HEK293 (cell line): ENCODE results near the gene SLC39A3.

ENCODE experiments used
- CTCF ChIA-PET: fragments of 350-600 bp; formaldehyde crosslinking; extraction: SDS; loops from one replicate; lab custom pipeline; 2021; ENCODE audit warnings: antibody characterized with exemption; lab: Yijun Ruan, JAX
- POLR2A ChIA-PET: fragments of 300-600 bp; formaldehyde crosslinking; extraction: SDS; loops from one replicate; lab custom pipeline; 2020; ENCODE audit warnings: antibody characterized with exemption, inconsistent platforms; lab: Yijun Ruan, JAX
- H3K27ac ChIP-seq: fragments of 200-500 bp; sonication (Bioruptor generic); 2 replicates; pipeline ENCODE4 v1.5.1; 2014; ENCODE audit warnings: low read depth, low read length, control low read depth, inconsistent platforms; ENCODE audit errors: extremely low read depth
- H3K36me3 ChIP-seq, 2 experiments: fragments of 200-500 bp in 1 of 2; sonication (Bioruptor generic) in 1 of 2; 1 replicate in 1 of 2; 2 replicates in 1 of 2; pipeline ENCODE4 v1.5.1; 2014 to 2017; ENCODE audit warnings: inconsistent platforms in 2 of 2, low read length in 2 of 2; ENCODE audit not compliant: control insufficient read depth in 2 of 2, insufficient read depth in 1 of 2
- H3K4me1 ChIP-seq: fragments of 200-500 bp; sonication (Bioruptor generic); 2 replicates; pipeline ENCODE4 v1.5.1; 2014; ENCODE audit warnings: mild to moderate bottlenecking, low read length, inconsistent platforms; ENCODE audit not compliant: control insufficient read depth, insufficient read depth
- H3K4me3 ChIP-seq: 2 replicates; pipeline ENCODE4 v1.5.1; 2011; ENCODE audit warnings: low read depth, mild to moderate bottlenecking, control low read depth, low read length, moderate library complexity
- H3K9me3 ChIP-seq: fragments of 200-500 bp; sonication (Bioruptor generic); 2 replicates; pipeline ENCODE4 v1.5.1; 2014; ENCODE audit warnings: low read depth, low read length, inconsistent platforms; ENCODE audit not compliant: control insufficient read depth, insufficient read depth
- EGR2 ChIP-seq: fragments of 450-650 bp; formaldehyde crosslinking; IDR thresholded peaks from 2 replicates; pipeline ENCODE4 v1.5.1; 2016; ENCODE audit warnings: low read depth, missing biosample characterization, missing genetic modification characterization
- FEZF1 ChIP-seq: fragments of 450-650 bp; formaldehyde crosslinking; IDR thresholded peaks from 2 replicates; pipeline ENCODE4 v1.5.1; 2016; ENCODE audit warnings: missing biosample characterization, missing genetic modification characterization
- GLI4 ChIP-seq: fragments of 450-650 bp; formaldehyde crosslinking; IDR thresholded peaks from 2 replicates; pipeline ENCODE4 v1.5.1; 2016; ENCODE audit warnings: missing biosample characterization, missing genetic modification characterization
- HOXD13 ChIP-seq: sonication (generic); formaldehyde crosslinking; IDR thresholded peaks from 2 replicates; pipeline ENCODE4 v1.8.0; 2022; ENCODE audit warnings: missing genetic modification reagents, borderline replicate concordance
- SCRT2 ChIP-seq: fragments of 450-650 bp; formaldehyde crosslinking; IDR thresholded peaks from 2 replicates; pipeline ENCODE4 v1.5.1; 2016; ENCODE audit warnings: missing biosample characterization, missing genetic modification characterization
- ZBTB6 ChIP-seq: fragments of 450-650 bp; formaldehyde crosslinking; IDR thresholded peaks from 2 replicates; pipeline ENCODE4 v1.5.1; 2017; ENCODE audit warnings: missing biosample characterization, missing genetic modification characterization
- ZFP37 ChIP-seq: fragments of 450-650 bp; formaldehyde crosslinking; IDR thresholded peaks from 2 replicates; pipeline ENCODE4 v1.5.1; 2016; ENCODE audit warnings: missing biosample characterization, missing genetic modification characterization
- ZNF112 ChIP-seq: fragments of 450-650 bp; formaldehyde crosslinking; IDR thresholded peaks from 2 replicates; pipeline ENCODE4 v1.5.0; 2017; ENCODE audit warnings: missing biosample characterization, missing genetic modification characterization
- ZNF148 ChIP-seq: fragments of 450-650 bp; formaldehyde crosslinking; IDR thresholded peaks from 2 replicates; pipeline ENCODE4 v1.5.0; 2017; ENCODE audit warnings: missing biosample characterization, missing genetic modification characterization, borderline replicate concordance
- ZNF157 ChIP-seq: fragments of 450-650 bp; formaldehyde crosslinking; IDR thresholded peaks from 2 replicates; pipeline ENCODE4 v1.5.1; 2016; ENCODE audit warnings: missing biosample characterization, missing genetic modification characterization
- ZNF19 ChIP-seq: fragments of 450-650 bp; formaldehyde crosslinking; IDR thresholded peaks from 2 replicates; pipeline ENCODE4; 2016; ENCODE audit warnings: missing biosample characterization, missing genetic modification characterization, low read depth
- ZNF404 ChIP-seq: fragments of 450-650 bp; formaldehyde crosslinking; IDR thresholded peaks from 2 replicates; pipeline ENCODE4 v1.5.1; 2017; ENCODE audit warnings: missing biosample characterization, missing genetic modification characterization
- ZNF423 ChIP-seq: fragments of 450-650 bp; formaldehyde crosslinking; IDR thresholded peaks from 2 replicates; pipeline ENCODE4 v1.5.1; 2016; ENCODE audit warnings: missing biosample characterization, missing genetic modification characterization
- ZNF426 ChIP-seq: fragments of 450-650 bp; formaldehyde crosslinking; IDR thresholded peaks from 2 replicates; pipeline ENCODE4 v1.5.1; 2017; ENCODE audit warnings: missing biosample characterization, missing genetic modification characterization, mild to moderate bottlenecking, inconsistent platforms, moderate library complexity
- ZNF514 ChIP-seq: fragments of 450-650 bp; formaldehyde crosslinking; IDR thresholded peaks from 2 replicates; pipeline ENCODE4 v1.5.1; 2016; ENCODE audit warnings: missing biosample characterization, missing genetic modification characterization
- ZNF558 ChIP-seq: fragments of 450-650 bp; formaldehyde crosslinking; IDR thresholded peaks from 2 replicates; pipeline ENCODE4 v1.5.1; 2016; ENCODE audit warnings: missing biosample characterization, missing genetic modification characterization
- ZNF585B ChIP-seq: fragments of 450-650 bp; formaldehyde crosslinking; IDR thresholded peaks from 2 replicates; pipeline ENCODE4 v1.5.1; 2016; ENCODE audit warnings: missing biosample characterization, missing genetic modification characterization
- ZNF629 ChIP-seq: fragments of 450-650 bp; formaldehyde crosslinking; IDR thresholded peaks from 2 replicates; pipeline ENCODE4 v1.5.1; 2017; ENCODE audit warnings: missing biosample characterization, missing genetic modification characterization
- ZNF660 ChIP-seq: fragments of 450-650 bp; IDR thresholded peaks from 2 replicates; pipeline ENCODE4 v1.5.1; 2018; ENCODE audit warnings: missing biosample characterization, mild to moderate bottlenecking, missing genetic modification characterization
- ZNF747 ChIP-seq: fragments of 450-650 bp; formaldehyde crosslinking; IDR thresholded peaks from 2 replicates; pipeline ENCODE4 v1.5.1; 2016; ENCODE audit warnings: missing biosample characterization, missing genetic modification characterization
- ZNF777 ChIP-seq: fragments of 450-650 bp; formaldehyde crosslinking; IDR thresholded peaks from 2 replicates; pipeline ENCODE4 v1.5.1; 2017; ENCODE audit warnings: missing biosample characterization, missing genetic modification characterization, borderline replicate concordance
- TF ChIP-seq, protein P1 (sequence below): IDR thresholded peaks from 2 replicates; pipeline ENCODE4 v1.6.1; 2011; ENCODE audit warnings: mild to moderate bottlenecking, low read depth, low read length, borderline replicate concordance
- TF ChIP-seq, protein P2 (sequence below): fragments of 450-650 bp; formaldehyde crosslinking; IDR thresholded peaks from 2 replicates; pipeline ENCODE4 v1.5.1; 2016; ENCODE audit warnings: missing biosample characterization, missing genetic modification characterization
- TF ChIP-seq, protein P3 (sequence below): fragments of 450-650 bp; formaldehyde crosslinking; IDR thresholded peaks from 2 replicates; pipeline ENCODE4 v1.5.1; 2017; ENCODE audit warnings: missing biosample characterization, missing genetic modification characterization

The SLC39A3 gene

DNA sequence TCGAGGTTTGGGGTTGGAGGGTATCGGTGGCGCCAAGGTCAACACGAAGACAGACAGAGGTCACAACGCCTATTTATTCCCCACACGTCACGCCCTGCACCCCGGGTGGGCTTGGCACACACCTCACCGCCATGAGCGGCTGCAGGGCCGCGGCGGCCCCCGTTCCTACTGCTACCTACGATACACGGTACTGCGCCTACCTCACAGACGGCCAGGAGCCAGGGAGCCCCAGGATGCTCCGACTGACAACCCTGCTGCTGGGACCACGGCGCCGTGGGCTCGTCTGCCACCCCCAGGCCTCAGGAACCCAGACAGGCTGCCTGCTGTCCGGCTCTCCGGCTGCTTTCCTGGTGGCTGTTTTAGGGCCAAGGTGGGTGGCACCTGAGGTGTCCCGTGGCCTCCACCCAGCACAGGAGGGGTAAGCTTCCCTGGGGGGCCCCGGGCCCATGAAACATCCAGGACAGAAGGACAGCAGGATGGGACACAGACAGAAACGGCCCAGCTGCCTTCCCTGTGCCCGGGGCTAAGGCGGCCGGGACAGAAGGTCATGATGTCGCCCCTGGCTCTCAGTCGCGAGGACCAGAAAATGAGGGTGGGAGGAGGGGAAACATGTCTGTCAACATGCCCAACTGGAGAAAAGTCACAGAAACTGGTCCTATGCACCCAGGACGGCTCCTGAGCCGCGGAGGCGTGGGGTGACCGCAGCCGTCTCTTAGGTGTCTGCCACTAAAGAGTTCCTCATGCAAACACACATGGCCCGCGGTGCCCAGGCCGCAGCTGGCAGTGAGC is 15.0 kb upstream of the SLC39A3 start (continued):
- TF ChIP-seq ZNF747 (no peak), ZNF404 (tag by site-specific recombination) (no peak), ZNF777 (tag by site-specific recombination) (no peak), GLI4 (no peak), ZNF558 (tag by site-specific recombination) (no peak), ZNF148 (tag by site-specific recombination) (no peak)
- TF ChIP-seq, protein P1, sequence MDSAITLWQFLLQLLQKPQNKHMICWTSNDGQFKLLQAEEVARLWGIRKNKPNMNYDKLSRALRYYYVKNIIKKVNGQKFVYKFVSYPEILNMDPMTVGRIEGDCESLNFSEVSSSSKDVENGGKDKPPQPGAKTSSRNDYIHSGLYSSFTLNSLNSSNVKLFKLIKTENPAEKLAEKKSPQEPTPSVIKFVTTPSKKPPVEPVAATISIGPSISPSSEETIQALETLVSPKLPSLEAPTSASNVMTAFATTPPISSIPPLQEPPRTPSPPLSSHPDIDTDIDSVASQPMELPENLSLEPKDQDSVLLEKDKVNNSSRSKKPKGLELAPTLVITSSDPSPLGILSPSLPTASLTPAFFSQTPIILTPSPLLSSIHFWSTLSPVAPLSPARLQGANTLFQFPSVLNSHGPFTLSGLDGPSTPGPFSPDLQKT, result no peak
- TF ChIP-seq, protein P2, sequence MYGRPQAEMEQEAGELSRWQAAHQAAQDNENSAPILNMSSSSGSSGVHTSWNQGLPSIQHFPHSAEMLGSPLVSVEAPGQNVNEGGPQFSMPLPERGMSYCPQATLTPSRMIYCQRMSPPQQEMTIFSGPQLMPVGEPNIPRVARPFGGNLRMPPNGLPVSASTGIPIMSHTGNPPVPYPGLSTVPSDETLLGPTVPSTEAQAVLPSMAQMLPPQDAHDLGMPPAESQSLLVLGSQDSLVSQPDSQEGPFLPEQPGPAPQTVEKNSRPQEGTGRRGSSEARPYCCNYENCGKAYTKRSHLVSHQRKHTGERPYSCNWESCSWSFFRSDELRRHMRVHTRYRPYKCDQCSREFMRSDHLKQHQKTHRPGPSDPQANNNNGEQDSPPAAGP (tag by site-specific recombination), result no peak
- TF ChIP-seq, protein P3, sequence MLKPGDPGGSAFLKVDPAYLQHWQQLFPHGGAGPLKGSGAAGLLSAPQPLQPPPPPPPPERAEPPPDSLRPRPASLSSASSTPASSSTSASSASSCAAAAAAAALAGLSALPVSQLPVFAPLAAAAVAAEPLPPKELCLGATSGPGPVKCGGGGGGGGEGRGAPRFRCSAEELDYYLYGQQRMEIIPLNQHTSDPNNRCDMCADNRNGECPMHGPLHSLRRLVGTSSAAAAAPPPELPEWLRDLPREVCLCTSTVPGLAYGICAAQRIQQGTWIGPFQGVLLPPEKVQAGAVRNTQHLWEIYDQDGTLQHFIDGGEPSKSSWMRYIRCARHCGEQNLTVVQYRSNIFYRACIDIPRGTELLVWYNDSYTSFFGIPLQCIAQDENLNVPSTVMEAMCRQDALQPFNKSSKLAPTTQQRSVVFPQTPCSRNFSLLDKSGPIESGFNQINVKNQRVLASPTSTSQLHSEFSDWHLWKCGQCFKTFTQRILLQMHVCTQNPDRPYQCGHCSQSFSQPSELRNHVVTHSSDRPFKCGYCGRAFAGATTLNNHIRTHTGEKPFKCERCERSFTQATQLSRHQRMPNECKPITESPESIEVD, result no peak

- H3K27ac ChIP-seq, result no peak overlapping the region
- peaks cover 0 to 31% of the 10 kb centered on the region in 2 experiments; a peak in 2 of 3 replicates for H3K36me3 ChIP-seq
- H3K4me3 ChIP-seq, result no peak overlapping the region
- no peak for TF ChIP-seq ZNF19 (tag by site-specific recombination)
- 0 out of 2 replicates have a peak, but pooled peaks have one; percentile 19 for TF ChIP-seq SCRT2 (tag by site-specific recombination)
- TF ChIP-seq, all 188 proteins: peak for 1
- POLR2A ChIA-PET, result no interaction called here
- Histone ChIP-seq H3K4me1 (no peaks in the 10 kb centered on the region), H3K9me3 (no peaks in the 10 kb centered on the region)
- CTCF ChIA-PET, result interaction anchor here (0.7 kb wide), 1 partner anchor 108 kb away, joined by 3 read pairs; no protein-coding TSS in a partner anchor
Measured at GRCh38 chr19:2751438-2751830, 11.6 kb upstream of the SLC39A3 start.

DNA sequence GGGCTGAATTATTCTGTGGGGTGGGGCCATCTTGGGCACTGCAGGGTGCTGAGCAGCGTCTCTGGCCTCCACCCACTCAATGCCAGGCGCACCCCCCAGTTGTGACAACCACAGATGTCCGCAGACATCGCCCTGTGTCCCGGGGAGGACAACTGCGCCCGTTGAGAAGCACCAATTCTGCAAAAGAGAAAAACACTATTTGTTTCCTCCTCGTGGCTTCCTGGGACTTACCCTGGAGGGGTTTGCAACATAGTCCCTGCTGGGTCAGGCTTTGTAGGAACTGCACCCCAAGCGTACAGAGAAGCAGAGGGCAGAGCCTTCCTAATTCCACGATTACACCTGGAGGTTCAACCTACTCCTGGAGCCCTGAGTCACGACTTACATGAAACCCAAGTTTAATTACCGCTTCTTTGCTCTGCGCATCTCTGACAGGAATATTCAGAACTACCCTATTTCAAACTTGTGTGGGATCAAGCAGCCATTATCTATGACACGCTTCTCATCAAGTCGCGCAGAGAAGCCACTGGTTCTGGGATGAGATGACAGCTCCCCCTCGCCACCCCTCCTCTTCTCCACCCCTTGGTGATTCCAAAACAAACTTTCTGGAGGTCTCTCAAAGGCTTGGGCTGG is 11.1 kb upstream of the SLC39A3 start:
- Histone ChIP-seq H3K27ac (no peak overlapping the region), H3K9me3 (no peaks in the 10 kb centered on the region), H3K4me1 (no peaks in the 10 kb centered on the region), H3K4me3 (no peak overlapping the region), H3K36me3 (peaks cover 0 to 30% of the 10 kb centered on the region in 2 experiments; a peak in 2 of 3 replicates)
- ChIA-PET CTCF (interaction anchor here (0.7 to 3.3 kb wide), 4 partner anchors 8 to 108 kb away, joined by 3 to 54 read pairs (median 6); no protein-coding TSS in a partner anchor), POLR2A (no interaction called here)
- no peak for TF ChIP-seq ZNF514 (tag by site-specific recombination)
- TF ChIP-seq ZNF157 (tag by site-specific recombination), result no peak
- no peak for TF ChIP-seq ZNF112 (tag by site-specific recombination)
- TF ChIP-seq FEZF1 (tag by site-specific recombination), result no peak
- no peak for TF ChIP-seq HOXD13 (CRISPR knock-in tag)
- TF ChIP-seq EGR2 (tag by site-specific recombination), result no peak
- no peak for TF ChIP-seq ZNF629
- TF ChIP-seq ZFP37, result no peak
- TF ChIP-seq ZNF423 (tag by site-specific recombination), result no peak
- no peak for TF ChIP-seq ZNF660 (tag by site-specific recombination)
- TF ChIP-seq ZNF426 (tag by site-specific recombination), result no peak
- TF ChIP-seq ZBTB6, result no peak
- TF ChIP-seq ZNF585B, result no peak
